Frontal cortex (tissue), 4 donors: ENCODE measurements around the gene MED13. TPM values are rescaled to one million over a fixed set of nuclear protein-coding genes. Genes with fewer than 3 reads are reported as not detected.
"Not testable (repeated sequence)": the region's sequence is repeated elsewhere in the genome, so short reads cannot be mapped to it uniquely, and the experiment has no call there.

Experiments
- DNase-seq, 2 donors: peaks; one replicate each; pipeline ENCODE4 v3.0.0; 2012; ENCODE audit warnings: low spot score in 2 of 2
- FAIRE-seq: peaks from 2 replicates; lab custom pipeline; 2012; peaks lifted over from hg19 to GRCh38; lab: Jason Lieb, UNC
- total RNA-seq: library from RNA; depleted of rRNA; stranded (reverse); fragments of >200 nt; gene quantifications from one replicate; pipeline ENCODE4 v1.2.3, GENCODE V29; 2014
- donor health status: control.
- donor health status: control.
- donor health status: control.

The MED13 gene
- total RNA-seq, 1 donor from 2014 or later, result 121 TPM

GRCh38 chr17:62091804-62092203 lies 26.7 kb upstream of the MED13 start:
- DNase-seq (no peak), FAIRE-seq (no peak)

DNA sequence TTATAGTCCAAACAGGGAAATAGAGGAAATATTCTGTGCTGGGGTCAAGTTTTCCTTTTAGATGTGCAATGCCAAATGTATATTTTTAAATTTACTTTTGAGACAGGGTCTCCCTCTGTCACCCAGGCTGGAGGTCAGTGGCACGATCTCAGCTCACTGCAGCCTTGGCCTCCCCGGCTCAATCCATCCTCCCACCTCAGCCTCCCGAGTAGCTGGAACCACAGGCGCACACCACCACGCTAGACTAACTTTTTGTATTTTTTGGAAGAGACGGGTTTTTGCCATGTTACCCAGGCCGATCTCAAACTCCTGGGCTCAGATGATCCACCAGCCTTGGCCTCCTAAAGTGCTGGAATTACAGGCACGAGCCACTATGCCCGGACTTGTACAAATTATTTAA lies 25.8 kb upstream of the MED13 start:
- no peak for FAIRE-seq

DNA sequence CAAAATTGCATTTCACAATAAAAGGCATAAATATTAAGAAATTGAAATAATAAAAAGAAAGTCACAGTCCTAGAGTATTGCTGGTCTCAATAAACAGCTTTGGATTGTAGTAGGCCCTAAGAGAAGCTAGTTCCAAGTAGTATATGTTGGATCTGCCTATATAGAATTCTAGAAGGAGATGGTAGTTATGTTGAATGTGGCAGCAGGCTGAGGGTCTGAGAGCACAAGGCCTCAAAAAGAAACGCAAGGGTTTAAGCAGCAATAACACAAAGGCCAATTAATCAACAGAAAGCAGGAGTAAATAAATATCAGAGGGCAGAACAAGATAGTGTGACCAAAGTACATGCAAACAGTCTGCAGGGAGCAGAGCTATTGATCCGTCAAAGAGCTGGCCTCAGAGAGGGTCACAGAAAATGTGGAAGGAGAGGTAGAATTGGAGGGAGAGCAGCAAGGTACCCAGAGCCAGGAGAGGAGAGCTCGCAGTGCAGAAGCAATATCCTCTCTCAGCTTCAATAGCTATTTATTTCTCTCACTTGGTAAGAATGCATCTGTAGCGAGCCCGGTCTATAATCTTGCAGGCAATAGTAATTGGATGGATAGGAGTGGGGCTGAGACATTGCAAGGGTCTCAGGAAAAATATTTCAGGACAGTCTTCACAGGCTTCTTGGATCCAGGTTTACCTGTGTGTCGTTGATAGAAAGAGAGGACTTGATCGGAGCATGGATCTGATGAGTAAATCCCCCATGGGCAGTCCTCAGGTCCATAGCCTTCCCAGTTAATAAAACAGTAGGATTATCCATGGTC lies 25.1 kb upstream of the MED13 start:
- DNase-seq (no peak), FAIRE-seq (no peak)

More for the DNA sequence above, 25.8 kb upstream of the MED13 start:
- no peak for DNase-seq

GRCh38 chr17:62089334-62089733 lies 24.3 kb upstream of the MED13 start:
- no peak for DNase-seq
- no peak for FAIRE-seq

GRCh38 chr17:62086737-62087136 lies 21.7 kb upstream of the MED13 start:
- no peak for DNase-seq
- FAIRE-seq, result no peak

GRCh38 chr17:62085511-62086408 lies 20.7 kb upstream of the MED13 start:
- DNase-seq (no peak), FAIRE-seq (no peak)

- DNase-seq (no peak), FAIRE-seq (no peak)
These were observed 19.5 kb upstream of the MED13 start for GRCh38 chr17:62084585-62084984.

GRCh38 chr17:62083651-62084050 lies 18.6 kb upstream of the MED13 start:
- DNase-seq (no peak), FAIRE-seq (no peak)

- DNase-seq, result no peak
- no peak for FAIRE-seq
These were observed 15.6 kb upstream of the MED13 start for GRCh38 chr17:62080647-62081046.

DNA sequence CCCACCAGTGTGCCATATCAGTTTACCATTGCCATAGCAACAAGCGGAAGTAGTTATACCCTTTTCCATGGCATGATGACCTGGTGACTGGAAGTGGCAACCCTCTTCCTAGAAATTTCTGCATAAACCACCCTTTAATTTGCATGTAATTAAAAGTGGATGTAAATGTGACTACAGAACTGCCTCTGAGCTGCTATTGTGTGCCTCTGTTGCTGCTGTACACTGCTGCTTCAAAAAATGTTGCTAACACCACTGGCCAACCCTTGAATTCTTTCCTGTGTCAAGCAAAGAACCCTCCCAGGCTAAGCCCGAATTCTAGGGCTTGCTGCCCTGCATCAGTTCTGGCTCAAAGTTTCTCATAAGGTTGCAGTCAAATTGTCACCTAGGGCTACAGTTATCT lies 12.9 kb upstream of the MED13 start:
- DNase-seq, result no peak
- no peak for FAIRE-seq

DNA sequence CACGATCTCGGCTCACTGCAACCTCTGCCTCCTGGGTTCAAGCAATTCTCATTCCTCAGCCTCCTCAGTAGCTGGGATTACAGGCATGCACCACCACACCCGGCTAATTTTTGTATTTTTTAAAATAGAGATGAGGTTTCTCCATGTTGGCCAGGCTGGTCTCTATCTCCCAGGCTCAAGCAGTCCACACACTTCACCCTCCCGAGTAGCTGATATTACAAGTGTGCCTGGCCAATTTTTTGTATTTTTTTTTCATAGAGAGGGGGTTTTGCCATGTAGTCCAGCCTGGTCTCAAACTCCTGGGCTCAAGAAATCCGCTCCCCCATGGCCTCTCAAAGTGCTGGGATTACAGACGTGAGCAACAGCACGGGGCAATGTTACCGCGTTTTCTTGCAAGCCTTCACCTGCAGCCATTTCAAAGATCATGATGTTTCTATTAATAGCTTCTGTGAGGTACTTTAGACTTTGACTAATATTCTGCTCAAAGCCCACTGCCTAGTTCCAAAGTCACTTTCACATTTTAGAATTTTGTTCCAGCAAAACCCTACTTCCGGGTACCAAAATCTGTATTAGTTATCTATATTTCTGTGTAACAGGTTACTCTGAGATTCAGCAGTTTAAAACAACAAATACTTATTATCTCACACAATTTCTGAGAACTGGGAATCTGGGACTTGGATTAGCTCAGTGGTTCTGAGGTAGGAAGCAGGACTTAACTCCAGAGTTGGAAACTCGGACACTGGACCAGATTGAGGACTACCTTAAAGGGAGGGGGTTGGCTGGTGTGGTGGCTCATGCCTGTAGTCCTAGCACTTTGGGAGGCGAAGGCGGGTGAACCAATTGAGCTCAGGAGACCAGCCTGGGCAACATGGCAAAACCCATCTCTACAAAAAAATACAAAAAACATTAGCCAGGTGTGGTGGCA lies 12.0 kb upstream of the MED13 start:
- no peak for FAIRE-seq
- no peak for DNase-seq

- no peak for FAIRE-seq
These were observed 10.3 kb upstream of the MED13 start for GRCh38 chr17:62075308-62075815.

DNA sequence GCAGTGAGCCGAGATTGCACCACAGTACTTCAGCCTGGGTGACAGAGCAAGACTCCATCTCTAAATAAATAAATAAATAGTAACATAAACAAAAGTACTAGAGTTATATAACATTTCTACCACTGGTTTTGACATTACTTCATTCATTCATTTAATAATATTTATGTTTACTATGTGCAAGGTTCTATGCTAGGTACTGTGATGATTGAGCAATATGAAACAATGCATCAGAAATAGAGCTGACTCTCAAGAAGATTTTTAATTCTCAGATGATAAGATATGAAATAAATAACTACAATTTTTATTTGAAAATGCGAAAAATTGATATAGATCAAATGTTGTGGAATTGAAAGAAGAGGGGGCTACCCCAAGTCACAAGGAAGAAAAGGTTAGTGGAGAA lies 8.9 kb upstream of the MED13 start:
- FAIRE-seq (no peak), DNase-seq (no peak)

More at GRCh38 chr17:62075308-62075815, 10.3 kb upstream of the MED13 start:
- DNase-seq, result no peak

- not testable (repeated sequence) for DNase-seq, FAIRE-seq
These were observed 7.8 kb upstream of the MED13 start for GRCh38 chr17:62072855-62073254.

GRCh38 chr17:62070900-62071299 lies 5.8 kb upstream of the MED13 start:
- DNase-seq (no peak), FAIRE-seq (no peak)

DNA sequence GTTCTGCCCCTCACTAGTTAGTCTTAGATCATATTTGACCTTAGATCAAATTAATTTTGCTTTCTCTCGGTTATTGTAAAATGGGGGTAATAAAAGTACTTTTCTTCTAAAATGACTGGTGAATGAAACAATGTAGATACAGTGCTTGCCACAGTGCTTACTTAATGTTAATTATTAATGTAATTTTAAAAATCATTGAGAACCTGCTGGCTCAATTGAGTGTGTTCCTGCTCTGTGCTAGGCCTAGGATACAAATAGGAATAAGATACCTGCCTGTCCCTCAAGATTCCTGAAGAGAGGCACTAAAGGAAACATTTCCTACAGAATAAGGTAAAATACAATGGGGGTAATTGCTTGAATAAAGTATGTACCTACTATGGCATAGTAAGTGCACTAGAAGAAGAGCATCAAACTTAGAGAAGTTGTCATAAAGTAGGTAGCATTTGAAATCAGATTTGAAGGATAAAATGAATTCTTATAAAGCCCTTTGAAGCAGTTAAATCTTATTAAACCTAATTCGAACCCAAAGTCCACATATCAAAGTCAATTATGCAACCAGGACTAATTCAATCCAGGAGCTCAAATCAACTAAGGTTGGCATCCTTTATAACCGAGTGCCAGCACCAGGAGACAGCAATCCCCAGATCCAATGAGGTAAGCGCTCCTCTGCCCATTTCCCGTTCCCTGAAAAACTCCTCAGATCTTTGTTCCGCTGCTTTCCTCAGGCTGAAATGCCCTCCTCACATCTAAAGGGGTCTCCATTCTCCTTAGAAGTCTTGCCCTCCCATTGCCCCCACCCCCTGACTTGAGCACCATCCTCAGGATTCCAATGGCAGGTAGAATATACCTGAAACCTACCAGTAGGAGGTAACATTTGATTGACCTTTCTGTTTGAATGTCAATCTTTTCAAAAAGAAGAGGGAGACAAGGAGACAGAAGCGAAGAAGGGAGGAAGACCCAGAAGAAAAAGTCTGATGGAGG lies 2.4 kb upstream of the MED13 start:
- DNase-seq (no peak), FAIRE-seq (no peak)

DNA sequence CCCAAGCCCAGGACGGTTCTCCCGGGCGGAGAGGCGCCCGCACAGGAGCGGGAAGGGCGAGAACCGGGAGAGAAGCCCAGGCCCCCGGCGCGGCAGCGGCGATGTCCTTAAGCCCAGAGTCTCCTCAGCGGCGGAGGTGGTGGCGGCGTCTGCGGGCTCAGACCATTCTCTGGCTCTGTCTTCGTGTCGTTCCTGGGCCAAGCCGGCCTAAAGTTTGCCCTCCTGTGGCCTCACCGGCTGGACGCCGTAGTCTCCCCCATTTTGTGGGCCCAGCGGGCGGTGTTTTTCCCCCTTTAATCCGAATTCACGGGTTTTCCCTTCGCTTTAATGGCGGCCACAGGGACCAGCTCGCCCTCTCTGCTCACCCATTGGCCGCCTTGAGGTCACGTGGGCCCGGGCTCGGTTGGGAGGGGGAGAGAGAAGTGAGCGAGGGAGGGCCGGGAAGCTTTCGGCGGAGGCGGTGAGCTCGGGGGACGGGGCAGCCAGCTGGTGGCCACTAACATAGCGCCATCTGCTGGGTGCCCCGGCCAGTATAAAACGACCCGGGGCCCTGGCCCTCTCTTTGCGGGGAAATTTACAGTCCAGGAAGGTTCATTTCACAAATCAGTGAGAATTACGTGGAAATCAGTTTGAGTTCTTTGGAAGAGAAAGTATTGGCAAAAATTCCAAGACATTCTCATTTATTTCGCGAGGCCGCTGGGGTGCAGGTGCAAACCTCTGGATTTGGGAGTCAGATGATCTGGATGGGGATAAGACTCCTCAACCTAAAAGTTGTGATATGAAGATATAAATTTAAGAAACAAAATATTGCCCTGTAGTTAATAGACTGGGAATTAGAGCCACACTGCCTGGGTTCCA lies 762 bp upstream of the MED13 start:
- peak; percentile 97 to 98 for DNase-seq
- FAIRE-seq, result peak; percentile 19
